Right kidney (tissue), 9 donors: ENCODE data around the gene ALS2.
"Not testable (repeated sequence)": the region's sequence is repeated elsewhere in the genome, so short reads cannot be mapped to it uniquely, and the experiment has no call there.

Source experiments
- DNase-seq: peaks from one replicate; pipeline ENCODE4 v3.0.0-alpha.2; 2016
- long read RNA-seq, 8 donors: transcript quantifications; one replicate each; lab custom pipeline, GENCODE V29; 2026

Gene ALS2
- long read RNA-seq, donor 1, partial matches to known transcripts, result 0 of 1 reads
- long read RNA-seq, donor 1, other reads (novel, unspliced or antisense), result 0 of 1 reads
- long read RNA-seq, donor 2, partial matches to known transcripts, result 0 of 1 reads
- long read RNA-seq, donor 2, other reads (novel, unspliced or antisense), result 0 of 1 reads
- long read RNA-seq, donor 3, result 0 reads
- long read RNA-seq, donor 4, partial matches to known transcripts, result 6 of 9 reads
- long read RNA-seq, donor 4, other reads (novel, unspliced or antisense), result 0 of 9 reads
- long read RNA-seq, donor 5, partial matches to known transcripts, result 0 of 1 reads
- long read RNA-seq, donor 5, other reads (novel, unspliced or antisense), result 0 of 1 reads
- long read RNA-seq, donor 6, partial matches to known transcripts, result 0 of 1 reads
- long read RNA-seq, donor 6, other reads (novel, unspliced or antisense), result 0 of 1 reads
- long read RNA-seq, donor 7, transcript ALS2-206 (4 exons, 2,677 nt), result major isoform, 6 of 6 reads
- long read RNA-seq, donor 7, partial matches to known transcripts, result 0 of 6 reads
- long read RNA-seq, donor 7, other reads (novel, unspliced or antisense), result 0 of 6 reads
- long read RNA-seq, donor 8, partial matches to known transcripts, result 0 of 2 reads
- long read RNA-seq, donor 8, other reads (novel, unspliced or antisense), result 0 of 2 reads

GRCh38 chr2:201780674-201781493 lies at the start of gene ALS2:
ALS2 (minus strand) TSS chr2:201780933; CDS start chr2:201768885, 12,048 bp downstream.
- peak; percentile 96 for DNase-seq

GRCh38 chr2:201828220-201828619 lies 47.5 kb upstream of the ALS2 start:
- no peak for DNase-seq

- no peak for DNase-seq
Observed at GRCh38 chr2:201827621-201828020, 46.9 kb upstream of the ALS2 start.

GRCh38 chr2:201824212-201824611 lies 43.5 kb upstream of the ALS2 start:
- no peak for DNase-seq

GRCh38 chr2:201821080-201821479 lies 40.3 kb upstream of the ALS2 start:
- no peak for DNase-seq

GRCh38 chr2:201820383-201821007 lies 39.8 kb upstream of the ALS2 start:
- no peak for DNase-seq

- no peak for DNase-seq
Observed at GRCh38 chr2:201816657-201817575, 36.2 kb upstream of the ALS2 start.

- DNase-seq, result no peak
Observed at GRCh38 chr2:201813996-201814760, 33.4 kb upstream of the ALS2 start.

GRCh38 chr2:201810604-201811003 lies 29.9 kb upstream of the ALS2 start:
- DNase-seq, result not testable (repeated sequence)

- no peak for DNase-seq
Observed at GRCh38 chr2:201809633-201810032, 28.9 kb upstream of the ALS2 start.

GRCh38 chr2:201808027-201808426 lies 27.3 kb upstream of the ALS2 start:
- peak; percentile 56 for DNase-seq

- peak; percentile 52 for DNase-seq
Observed at GRCh38 chr2:201807452-201807999, 26.8 kb upstream of the ALS2 start.

- peak; percentile 63 for DNase-seq
Observed at GRCh38 chr2:201806442-201807170, 25.9 kb upstream of the ALS2 start, which contains the start of gene CDK15. CDK15 (plus strand) TSS chr2:201806537; CDS start chr2:201806665, 128 bp downstream.

- DNase-seq, result not testable (repeated sequence)
Observed at GRCh38 chr2:201798914-201799285, 18.2 kb upstream of the ALS2 start.

- no peak for DNase-seq
Observed at GRCh38 chr2:201798252-201798913, 17.6 kb upstream of the ALS2 start.

GRCh38 chr2:201797175-201797840 lies 16.6 kb upstream of the ALS2 start:
- DNase-seq, result no peak

- no peak for DNase-seq
Observed at GRCh38 chr2:201796478-201796865, 15.7 kb upstream of the ALS2 start.
